ENCODE results near the gene PLPPR5. TPM values are rescaled to one million over a fixed set of nuclear protein-coding genes. Genes with fewer than 3 reads are reported as not detected.

PLPPR5 gene
- polyA plus RNA-seq, 1 donor (not counting 4 experiments of a cell fraction or from before 2014, with no cell fraction given), result 0.93 TPM

GRCh38 chr1:98888869-98889268 lies 115.8 kb downstream of the PLPPR5 start:
- Histone ChIP-seq H3K4me1 (ENCODE audit: control insufficient read depth, extremely low read depth, insufficient read depth, low read length) (no peaks in the 10 kb centered on the region), H3K27me3 (ENCODE audit: control insufficient read depth, extremely low read depth, insufficient read depth, low read length) (no peaks in the 10 kb centered on the region), H3K4me2 (ENCODE audit: control insufficient read depth, extremely low read depth, insufficient read depth, low read depth, low read length) (no peak overlapping the region), H3K9ac (ENCODE audit: control insufficient read depth, extremely low read depth, insufficient read depth, low read length) (no peak overlapping the region), H3K9me3 (ENCODE audit: control insufficient read depth, low read depth, low read length) (no peaks in the 10 kb centered on the region), H4K20me1 (ENCODE audit: control insufficient read depth, extremely low read depth, insufficient read depth, low read length) (no peaks in the 10 kb centered on the region), H3K9me1 (ENCODE audit: control insufficient read depth, extremely low read depth, insufficient read depth, low read length) (no peaks in the 10 kb centered on the region), H3K36me3 (ENCODE audit: control insufficient read depth in 2 of 2, extremely low read depth in 1 of 2, insufficient read depth in 2 of 2, low read length in 2 of 2) (no peaks in the 10 kb centered on the region), H3K4me3 (ENCODE audit: control insufficient read depth in 2 of 3, extremely low read depth in 1 of 3, insufficient read depth in 2 of 3, low read depth in 1 of 3, low read length in 3 of 3) (no peak overlapping the region), H3K79me2 (ENCODE audit: control insufficient read depth, insufficient read depth, low read length) (no peaks in the 10 kb centered on the region), H2AFZ (ENCODE audit: control insufficient read depth, low read length) (no peak overlapping the region), H3K27ac (ENCODE audit: control insufficient read depth, insufficient read depth, low read length) (no peak overlapping the region)
- FAIRE-seq (no peak), DNase-seq (ENCODE audit: low read depth, low spot score) (no peak)
- dilution Hi-C loops (cut with MboI; ENCODE audit: extremely low pct_ligation_motif_present, low sequenced_read_pairs), result no loop called here
- no peak for TF ChIP-seq EZH2 (IDR thresholded peaks at IDR 0.05; ENCODE audit: low read length)
- TF ChIP-seq CTCF (optimal IDR thresholded peaks at IDR 0.05 in 1 of 3, IDR thresholded peaks at IDR 0.05 in 1 of 3, conservative IDR thresholded peaks at IDR 0.05 in 1 of 3; ENCODE audit: extremely low read depth in 1 of 3, insufficient read depth in 2 of 3, low read length in 3 of 3), result no peak

- no peak overlapping the region for H3K27ac ChIP-seq (ENCODE audit: control insufficient read depth, insufficient read depth, low read length)
- H3K36me3 ChIP-seq (ENCODE audit: control insufficient read depth in 2 of 2, extremely low read depth in 1 of 2, insufficient read depth in 2 of 2, low read length in 2 of 2), result no peaks in the 10 kb centered on the region
- TF ChIP-seq EZH2 (IDR thresholded peaks at IDR 0.05; ENCODE audit: low read length) (no peak), CTCF (optimal IDR thresholded peaks at IDR 0.05 in 1 of 3, IDR thresholded peaks at IDR 0.05 in 1 of 3, conservative IDR thresholded peaks at IDR 0.05 in 1 of 3; ENCODE audit: extremely low read depth in 1 of 3, insufficient read depth in 2 of 3, low read length in 3 of 3) (no peak)
- DNase-seq (ENCODE audit: low read depth, low spot score) (no peak), FAIRE-seq (no peak)
- H3K4me3 ChIP-seq (ENCODE audit: control insufficient read depth in 2 of 3, extremely low read depth in 1 of 3, insufficient read depth in 2 of 3, low read depth in 1 of 3, low read length in 3 of 3), result no peak overlapping the region
- no peak overlapping the region for H3K9ac ChIP-seq (ENCODE audit: control insufficient read depth, extremely low read depth, insufficient read depth, low read length)
- no peaks in the 10 kb centered on the region for H3K9me1 ChIP-seq (ENCODE audit: control insufficient read depth, extremely low read depth, insufficient read depth, low read length)
- dilution Hi-C loops (cut with MboI; ENCODE audit: extremely low pct_ligation_motif_present, low sequenced_read_pairs), result no loop called here
- no peaks in the 10 kb centered on the region for H3K4me1 ChIP-seq (ENCODE audit: control insufficient read depth, extremely low read depth, insufficient read depth, low read length)
- no peaks in the 10 kb centered on the region for H3K27me3 ChIP-seq (ENCODE audit: control insufficient read depth, extremely low read depth, insufficient read depth, low read length)
- no peak overlapping the region for H3K4me2 ChIP-seq (ENCODE audit: control insufficient read depth, extremely low read depth, insufficient read depth, low read depth, low read length)
- no peaks in the 10 kb centered on the region for H4K20me1 ChIP-seq (ENCODE audit: control insufficient read depth, extremely low read depth, insufficient read depth, low read length)
- H3K9me3 ChIP-seq (ENCODE audit: control insufficient read depth, low read depth, low read length), result no peaks in the 10 kb centered on the region
- H2AFZ ChIP-seq (ENCODE audit: control insufficient read depth, low read length), result no peak overlapping the region
- no peaks in the 10 kb centered on the region for H3K79me2 ChIP-seq (ENCODE audit: control insufficient read depth, insufficient read depth, low read length)
These were observed 117.2 kb downstream of the PLPPR5 start for GRCh38 chr1:98887507-98887906.
